Endothelial cell of umbilical vein (primary cell): ENCODE measurements around the gene VANGL2. TPM values are rescaled to one million over a fixed set of nuclear protein-coding genes. Genes with fewer than 3 reads are reported as not detected.

ENCODE experiments used
- BruUV-seq: library from RNA; stranded (reverse); fragments of 400-500 nt; replicated peaks from 2 replicates; lab custom pipeline; 2021; lab: Mats Ljungman, UMichigan
- CTCF ChIA-PET: fragments of 300-600, 350-600 bp; sonication (Branson Sonifier 250); formaldehyde crosslinking; loops from one replicate; lab custom pipeline; 2021; ENCODE audit warnings: antibody characterized with exemption, inconsistent platforms; lab: Charles Lee
- POLR2A ChIA-PET: fragments of 300-600, 350-600 bp; sonication (Branson Sonifier 250); formaldehyde crosslinking; loops from one replicate; lab custom pipeline; 2021; ENCODE audit warnings: antibody characterized with exemption, inconsistent platforms; lab: Charles Lee
- DNase-seq: peaks from one replicate; pipeline ENCODE4 v3.0.0-alpha.2; 2011; ENCODE audit warnings: low read depth, low spot score
- FAIRE-seq: peaks from 2 replicates; lab custom pipeline; 2011; peaks lifted over from hg19 to GRCh38; lab: Jason Lieb, UNC
- H2AFZ ChIP-seq: 2 replicates; pipeline ENCODE4 v1.6.0; 2012; ENCODE audit warnings: low read depth, low read length, control low read depth, inconsistent platforms
- H3K27ac ChIP-seq: 2 replicates; pipeline ENCODE4 v1.5.1; 2011; ENCODE audit warnings: low read depth, mild to moderate bottlenecking, control low read depth, low read length, moderate library complexity; ENCODE audit not compliant: insufficient read depth
- H3K27me3 ChIP-seq, 2 experiments: 2 replicates each; pipeline versions ENCODE4 v1.6.0 to v1.6.1; 2011; ENCODE audit warnings: low read length in 2 of 2, mixed read lengths in 1 of 2; ENCODE audit not compliant: control insufficient read depth in 2 of 2, insufficient read depth in 2 of 2
- H3K36me3 ChIP-seq, 2 experiments: 2 replicates in 1 of 2; 3 replicates in 1 of 2; pipeline ENCODE4 v1.5.1; 2011; ENCODE audit warnings: low read length in 2 of 2, mild to moderate bottlenecking in 1 of 2, moderate library complexity in 1 of 2; ENCODE audit not compliant: control insufficient read depth in 2 of 2, insufficient read depth in 2 of 2; ENCODE audit errors: extremely low read depth in 1 of 2
- H3K4me1 ChIP-seq: 3 replicates; pipeline ENCODE4 v1.5.1; 2011; ENCODE audit warnings: mild to moderate bottlenecking, low read length; ENCODE audit not compliant: control insufficient read depth, insufficient read depth; ENCODE audit errors: extremely low read depth
- H3K4me2 ChIP-seq: 2 replicates; pipeline ENCODE4 v1.6.1; 2011; ENCODE audit warnings: low read length, control low read depth, mixed read lengths; ENCODE audit not compliant: insufficient read depth
- H3K4me3 ChIP-seq, 3 experiments: fragments of 200-600 bp in 1 of 3; sonication (generic), shearing (Covaris generic) in 1 of 3; replicated peaks in 1 of 3; 2 replicates each; pipeline ENCODE4 v1.5.1; 2011 to 2016; ENCODE audit warnings: control low read depth in 3 of 3, low read length in 3 of 3, mild to moderate bottlenecking in 2 of 3, inconsistent platforms in 1 of 3, low read depth in 1 of 3, moderate library complexity in 1 of 3; ENCODE audit not compliant: insufficient read depth in 1 of 3
- H3K79me2 ChIP-seq: 2 replicates; pipeline ENCODE4 v1.6.0; 2012; ENCODE audit warnings: low read length, inconsistent platforms; ENCODE audit not compliant: control insufficient read depth, insufficient read depth
- H3K9ac ChIP-seq: replicated peaks from 2 replicates; pipeline ENCODE3; 2011; ENCODE audit warnings: low read length, control low read depth; ENCODE audit not compliant: insufficient read depth; ENCODE audit errors: extremely low read depth
- H3K9me1 ChIP-seq: replicated peaks from 3 replicates; pipeline ENCODE4 v1.6.0; 2011; ENCODE audit warnings: mild to moderate bottlenecking, low read length; ENCODE audit not compliant: control insufficient read depth, insufficient read depth; ENCODE audit errors: extremely low read depth
- H3K9me3 ChIP-seq: replicated peaks from 2 replicates; pipeline ENCODE4 v1.5.1; 2012; ENCODE audit warnings: low read length, inconsistent platforms; ENCODE audit not compliant: control insufficient read depth, insufficient read depth
- H4K20me1 ChIP-seq: replicated peaks from 2 replicates; pipeline ENCODE3; 2011; ENCODE audit warnings: mild to moderate bottlenecking, low read length; ENCODE audit not compliant: control insufficient read depth, insufficient read depth; ENCODE audit errors: extremely low read depth
- EZH2 ChIP-seq: IDR thresholded peaks from 2 replicates; pipeline ENCODE4 v1.6.1; 2012; ENCODE audit warnings: borderline replicate concordance, low read depth, mild to moderate bottlenecking, moderate library complexity, low read length, inconsistent platforms; ENCODE audit not compliant: severe bottlenecking
- JUN ChIP-seq: IDR thresholded peaks from 2 replicates; pipeline ENCODE4 v1.6.1; 2011; ENCODE audit warnings: borderline replicate concordance, low read depth; ENCODE audit not compliant: insufficient read length, insufficient read depth
- dilution Hi-C: fragments of 300-500 bp; cut with MboI; formaldehyde crosslinking; loops from one replicate; pipeline ENCODE4 v1.15.0; 2019; ENCODE audit warnings: low sequenced_read_pairs; ENCODE audit not compliant: extremely low pct_ligation_motif_present
- intact Hi-C: fragments of 100-400 bp; cut with micrococcal nuclease; formaldehyde crosslinking; loops from one replicate; pipeline ENCODE4 v1.10.0; 2022
- polyA plus RNA-seq, 4 experiments: library from polyadenylated mRNA; depleted of rRNA in 3 of 4; stranded (reverse) in 3 of 4; unstranded in 1 of 4; fragments of >200 nt; gene quantifications; 2 replicates each; pipeline versions ENCODE4 v1.2.1 to v1.2.3, GENCODE V29; 2011 to 2012; ENCODE audit warnings: missing spikeins in 1 of 4
- small RNA-seq: library from RNA; depleted of rRNA; stranded (forward); fragments of <200 nt; gene quantifications from one replicate; pipeline ENCODE3, GENCODE V24; 2012; ENCODE audit warnings: low replicate concordance, low read depth; ENCODE audit not compliant: insufficient read depth, insufficient read length
- total RNA-seq: library from RNA; stranded (reverse); gene quantifications from 2 replicates; pipeline ENCODE4 v1.2.3, GENCODE V29; 2021

The VANGL2 gene
- total and polyA plus RNA-seq, 2 donors (not counting 3 experiments of a cell fraction or from before 2014, with no cell fraction given): 0.01 TPM; not detected in 1

DNA sequence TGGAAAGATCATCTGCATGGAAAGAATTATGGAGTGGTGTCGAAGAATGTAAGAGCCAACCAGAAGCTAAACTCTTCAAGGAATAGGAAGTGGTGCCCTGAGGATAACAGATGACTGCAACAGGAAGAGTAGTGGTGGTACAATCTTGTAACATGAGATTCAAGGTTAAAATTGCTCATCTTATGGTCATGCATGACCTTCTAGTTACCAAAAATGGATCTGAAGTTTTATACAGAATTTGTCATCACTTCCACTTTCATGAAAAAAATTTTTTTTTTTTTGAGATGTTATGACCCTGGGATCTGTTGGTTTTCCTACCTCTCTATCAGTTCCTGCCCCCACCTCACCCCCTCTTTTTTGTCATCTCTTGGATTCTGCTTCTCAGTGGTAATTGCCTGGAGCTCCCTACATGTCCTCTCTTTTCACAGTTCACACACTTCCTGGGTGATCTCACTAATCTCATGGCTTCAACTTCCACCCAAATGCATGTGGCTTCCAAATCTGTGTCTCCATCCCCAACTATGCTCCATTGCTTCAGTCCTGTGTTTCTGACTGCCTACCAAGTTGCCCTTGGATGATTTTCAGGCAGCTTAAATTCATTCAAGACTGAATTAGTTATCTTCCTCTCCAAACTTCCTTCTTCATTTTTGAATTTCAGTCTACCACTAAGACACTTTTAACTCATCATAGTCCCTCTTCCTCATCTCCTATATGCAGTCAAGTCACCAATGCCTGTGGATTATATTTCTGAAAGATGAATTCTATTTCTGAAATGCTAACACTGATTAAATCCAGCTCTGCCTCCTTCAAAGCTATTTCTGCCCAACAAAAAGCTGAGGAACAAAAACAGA, 74.3 kb downstream of the VANGL2 start:
- POLR2A ChIA-PET: no interaction called here

More for the DNA sequence above, 74.3 kb downstream of the VANGL2 start:
- H3K4me2 ChIP-seq: no peak overlapping the region
- dilution Hi-C loops: no loop called here
- H3K4me3 ChIP-seq: no peak overlapping the region
- H3K9me1 ChIP-seq: no peaks in the 10 kb centered on the region
- no TSS peak for BruUV-seq
- no peak for DNase-seq
- no peak overlapping the region for H3K9ac ChIP-seq
- H3K36me3 ChIP-seq: no peaks in the 10 kb centered on the region
- no peak overlapping the region for H2AFZ ChIP-seq
- CTCF ChIA-PET: no interaction called here
- no peak for TF ChIP-seq JUN
- TF ChIP-seq EZH2: no peak
- no peak for FAIRE-seq
- no peaks in the 10 kb centered on the region for H3K4me1 ChIP-seq
- H3K27ac ChIP-seq: no peak overlapping the region
- H3K27me3 ChIP-seq: peaks cover 0 to 4% of the 10 kb centered on the region in 2 experiments
- H3K79me2 ChIP-seq: no peaks in the 10 kb centered on the region
- intact Hi-C loops: no loop called here
- H4K20me1 ChIP-seq: no peaks in the 10 kb centered on the region
- no peaks in the 10 kb centered on the region for H3K9me3 ChIP-seq

Small RNAs within 50 kb of the gene (small RNA-seq; reads per million reads assigned to genes)
- not detected for gene RNU4-42P

Other genes with a start within 250 kb of the VANGL2 start
- gene ATP1A4, start 249.0 kb upstream of the VANGL2 start, total RNA-seq: not detected in 2 replicates
- not detected in 2 replicates for gene ATP1A4, start 249.0 kb upstream of the VANGL2 start, polyA plus RNA-seq
- not detected in 2 replicates for gene CASQ1, start 210.0 kb upstream of the VANGL2 start, total RNA-seq
- not detected in 2 replicates for gene CASQ1, start 210.0 kb upstream of the VANGL2 start, polyA plus RNA-seq
- gene PEA15, start 195.2 kb upstream of the VANGL2 start, total RNA-seq: 250 and 270 TPM in 2 replicates
- gene PEA15, start 195.2 kb upstream of the VANGL2 start, polyA plus RNA-seq: 304 and 336 TPM in 2 replicates
- gene DCAF8, start 138.0 kb upstream of the VANGL2 start, total RNA-seq: 99.9 and 106 TPM in 2 replicates
- gene DCAF8, start 138.0 kb upstream of the VANGL2 start, polyA plus RNA-seq: 85.5 and 87.9 TPM in 2 replicates
- 31.5 and 38.4 TPM in 2 replicates for gene PEX19, start 115.4 kb upstream of the VANGL2 start, total RNA-seq
- gene PEX19, start 115.4 kb upstream of the VANGL2 start, polyA plus RNA-seq: 22.8 and 24.4 TPM in 2 replicates
- gene COPA, start 57.3 kb upstream of the VANGL2 start, total RNA-seq: 167 and 185 TPM in 2 replicates
- gene COPA, start 57.3 kb upstream of the VANGL2 start, polyA plus RNA-seq: 122 and 127 TPM in 2 replicates
- 92.5 and 95.4 TPM in 2 replicates for gene NCSTN, start 57.2 kb upstream of the VANGL2 start, total RNA-seq
- 199 and 254 TPM in 2 replicates for gene NCSTN, start 57.2 kb upstream of the VANGL2 start, polyA plus RNA-seq
- 0.16 and 0.46 TPM in 2 replicates for gene NHLH1, start 33.5 kb upstream of the VANGL2 start, total RNA-seq
- gene NHLH1, start 33.5 kb upstream of the VANGL2 start, polyA plus RNA-seq: 0.46 and 0.60 TPM in 2 replicates
- gene SLAMF6, start 122.7 kb downstream of the VANGL2 start, total RNA-seq: not detected in 2 replicates
- not detected in 2 replicates for gene SLAMF6, start 122.7 kb downstream of the VANGL2 start, polyA plus RNA-seq
- not detected in 2 replicates for gene CD84, start 178.9 kb downstream of the VANGL2 start, total RNA-seq
- not detected in 2 replicates for gene CD84, start 178.9 kb downstream of the VANGL2 start, polyA plus RNA-seq
- gene SLAMF1, start 246.5 kb downstream of the VANGL2 start, total RNA-seq: not detected in 2 replicates
- not detected in 2 replicates for gene SLAMF1, start 246.5 kb downstream of the VANGL2 start, polyA plus RNA-seq